H1 (cell line): ENCODE results near the gene THPO. TPM values are rescaled to one million over a fixed set of nuclear protein-coding genes. Genes with fewer than 3 reads are reported as not detected.

Experiments
- BACH1 ChIP-seq: IDR thresholded peaks from 2 replicates; pipeline ENCODE4 v1.6.1; 2012; ENCODE audit warnings: low read length, improper control_type of control experiment
- BCL11A ChIP-seq, 2 experiments: IDR thresholded peaks; one replicate each; pipeline ENCODE4 v1.6.1; 2011; ENCODE audit warnings: low read depth in 2 of 2, low read length in 2 of 2, mild to moderate bottlenecking in 2 of 2
- CTBP2 ChIP-seq: IDR thresholded peaks from 2 replicates; pipeline ENCODE4 v1.7.0; 2011; ENCODE audit warnings: borderline replicate concordance, mild to moderate bottlenecking, moderate library complexity, mixed read lengths, low read length; ENCODE audit not compliant: insufficient read depth, insufficient read length
- GABPA ChIP-seq: IDR thresholded peaks from 2 replicates; pipeline ENCODE4 v1.6.1; 2011; ENCODE audit warnings: mild to moderate bottlenecking, low read length, moderate library complexity, borderline replicate concordance; ENCODE audit not compliant: insufficient read depth
- HDAC2 ChIP-seq, 2 experiments: fragments of 300-600 bp in 1 of 2; sonication (generic) in 1 of 2; IDR thresholded peaks; 2 replicates each; pipeline ENCODE4 v1.6.1; 2011 to 2012; ENCODE audit warnings: low read depth in 2 of 2, low read length in 2 of 2, mild to moderate bottlenecking in 2 of 2, moderate library complexity in 2 of 2, borderline replicate concordance in 1 of 2, inconsistent platforms in 1 of 2
- MAX ChIP-seq: IDR thresholded peaks from 2 replicates; pipeline ENCODE4 v1.6.1; 2012; ENCODE audit warnings: inconsistent platforms
- NANOG ChIP-seq: IDR thresholded peaks from 2 replicates; pipeline ENCODE4 v1.6.1; 2011; ENCODE audit warnings: low read length, low read depth, mild to moderate bottlenecking, inconsistent platforms; ENCODE audit not compliant: insufficient read depth, poor library complexity, severe bottlenecking
- POLR2A ChIP-seq, 2 experiments: IDR thresholded peaks; 1 replicate in 1 of 2; 2 replicates in 1 of 2; pipeline ENCODE4 v1.6.1; 2011; ENCODE audit warnings: low read depth in 2 of 2, low read length in 2 of 2, mild to moderate bottlenecking in 2 of 2; ENCODE audit errors: control extremely low read depth in 1 of 2
- SAP30 ChIP-seq: fragments of 300-600 bp; sonication (generic); IDR thresholded peaks from 2 replicates; pipeline ENCODE4 v1.7.1; 2012; ENCODE audit warnings: low read length, moderate library complexity, mild to moderate bottlenecking, inconsistent platforms; ENCODE audit not compliant: insufficient read depth, insufficient replicate concordance
- SIN3A ChIP-seq, 2 experiments: IDR thresholded peaks in 1 of 2; conservative IDR thresholded peaks in 1 of 2; 2 replicates each; pipeline ENCODE4 v1.6.1; 2011 to 2012; ENCODE audit warnings: low read length in 2 of 2, improper control_type of control experiment in 1 of 2, low read depth in 1 of 2, mild to moderate bottlenecking in 1 of 2
- SIX5 ChIP-seq: IDR thresholded peaks from 2 replicates; pipeline ENCODE4 v1.6.1; 2011; ENCODE audit warnings: mild to moderate bottlenecking, low read depth, low read length
- TBP ChIP-seq: IDR thresholded peaks from 2 replicates; pipeline ENCODE4 v1.6.1; 2011; ENCODE audit warnings: low read depth, low read length, improper control_type of control experiment
- polyA plus RNA-seq, 7 experiments: library from polyadenylated mRNA; depleted of rRNA in 3 of 7; stranded (reverse) in 5 of 7; unstranded in 2 of 7; fragments of >200 nt in 5 of 7; fragments of 200-250 nt in 2 of 7; gene quantifications; 1 replicate in 5 of 7; 2 replicates in 1 of 7; 4 replicates in 1 of 7; pipeline versions ENCODE4 v1.2.1 to v1.2.3, GENCODE V29; 2011 to 2013; ENCODE audit warnings: missing spikeins in 2 of 7, mixed read lengths in 2 of 7
- total RNA-seq: library from RNA; stranded (reverse); fragmentation: NEBNext Ultra II Directional; extraction: Animal tissue kit (Norgen Biotek cat#: 25700); gene quantifications from 2 replicates; pipeline ENCODE4 v1.2.1, GENCODE V29; 2021

THPO gene
- total and polyA plus RNA-seq, 2 of the 8 experiments (the other 6 are each of a cell fraction or from before 2014, with no cell fraction given): 0.82 to 1.2 TPM

- no peak for TF ChIP-seq SIX5
- TF ChIP-seq MAX: 0 out of 2 replicates have a peak, but pooled peaks have one; percentile 37
- no peak for TF ChIP-seq CTBP2
- TF ChIP-seq BCL11A (IDR thresholded peaks at IDR 0.05; ENCODE audit: low read depth in 2 of 2, low read length in 2 of 2): no peak
- no peak for TF ChIP-seq BACH1
- TF ChIP-seq TBP: no peak
- TF ChIP-seq POLR2A (IDR thresholded peaks at IDR 0.05; ENCODE audit: control extremely low read depth in 1 of 2, low read depth in 2 of 2, low read length in 2 of 2): no peak
- no peak for TF ChIP-seq GABPA
- TF ChIP-seq NANOG: no peak
- TF ChIP-seq SAP30: peak; percentile 69
- peak; percentile 92 to 93 for TF ChIP-seq SIN3A (conservative IDR thresholded peaks at IDR 0.05 in 1 of 2, IDR thresholded peaks at IDR 0.05 in 1 of 2; ENCODE audit: low read depth in 1 of 2, low read length in 2 of 2)
- no peak for TF ChIP-seq HDAC2 (IDR thresholded peaks at IDR 0.05; ENCODE audit: borderline replicate concordance in 1 of 2, low read depth in 2 of 2, low read length in 2 of 2)
These were observed 32.5 kb downstream of the THPO start (continued) for GRCh38 chr3:184345317-184346144.
